ENCODE data around the gene PTTG1.

- no peak for TF ChIP-seq CTCF (conservative IDR thresholded peaks at IDR 0.05 in 1 of 2, IDR thresholded peaks at IDR 0.05 in 1 of 2; ENCODE audit: low read depth in 1 of 2, low read length in 2 of 2)
- TF ChIP-seq EZH2 (IDR thresholded peaks at IDR 0.05; ENCODE audit: low read length, missing control alignments), result no peak
Measured at GRCh38 chr5:160387445-160387844, 34.2 kb upstream of the PTTG1 start.

Measured in fibroblast of lung (primary cell).